Testis (tissue), 2 donors: Measurements from ENCODE around the gene GLCE.

Source experiments
- POLR2A ChIP-seq: fragments of 450-650 bp; IDR thresholded peaks from one replicate; pipeline ENCODE4 v1.6.1; 2017; ENCODE audit warnings: antibody characterized with exemption, mild to moderate bottlenecking, moderate library complexity
- TF ChIP-seq, protein P1 (sequence below), 3 experiments: fragments of 450-650 bp in 2 of 3; fragments of 200-600 bp in 1 of 3; sonication (generic) in 1 of 3; IDR thresholded peaks; one replicate each; pipeline ENCODE4 v1.5.1; 2016 to 2019; ENCODE audit warnings: antibody characterized with exemption in 3 of 3, mild to moderate bottlenecking in 2 of 3, moderate library complexity in 1 of 3

GRCh38 chr15:69115031-69115430 is 45.4 kb upstream of the GLCE start:
- TF ChIP-seq, protein P1, sequence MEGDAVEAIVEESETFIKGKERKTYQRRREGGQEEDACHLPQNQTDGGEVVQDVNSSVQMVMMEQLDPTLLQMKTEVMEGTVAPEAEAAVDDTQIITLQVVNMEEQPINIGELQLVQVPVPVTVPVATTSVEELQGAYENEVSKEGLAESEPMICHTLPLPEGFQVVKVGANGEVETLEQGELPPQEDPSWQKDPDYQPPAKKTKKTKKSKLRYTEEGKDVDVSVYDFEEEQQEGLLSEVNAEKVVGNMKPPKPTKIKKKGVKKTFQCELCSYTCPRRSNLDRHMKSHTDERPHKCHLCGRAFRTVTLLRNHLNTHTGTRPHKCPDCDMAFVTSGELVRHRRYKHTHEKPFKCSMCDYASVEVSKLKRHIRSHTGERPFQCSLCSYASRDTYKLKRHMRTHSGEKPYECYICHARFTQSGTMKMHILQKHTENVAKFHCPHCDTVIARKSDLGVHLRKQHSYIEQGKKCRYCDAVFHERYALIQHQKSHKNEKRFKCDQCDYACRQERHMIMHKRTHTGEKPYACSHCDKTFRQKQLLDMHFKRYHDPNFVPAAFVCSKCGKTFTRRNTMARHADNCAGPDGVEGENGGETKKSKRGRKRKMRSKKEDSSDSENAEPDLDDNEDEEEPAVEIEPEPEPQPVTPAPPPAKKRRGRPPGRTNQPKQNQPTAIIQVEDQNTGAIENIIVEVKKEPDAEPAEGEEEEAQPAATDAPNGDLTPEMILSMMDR (IDR thresholded peaks at IDR 0.05) = no peak
- no peak for TF ChIP-seq POLR2A
